ENCODE measurements around the gene XPO6. TPM values are rescaled to one million over a fixed set of nuclear protein-coding genes. Genes with fewer than 3 reads are reported as not detected.

XPO6 gene
- total RNA-seq, 1 experiment from 2014 or later = 162 TPM

Other genes starting within 250 kb of the XPO6 start
- gene GSG1L, start 148.3 kb downstream of the XPO6 start, total RNA-seq (2021; ENCODE audit: unreplicated experiment) = not detected
- 19.2 TPM for gene SBK1, start 80.6 kb upstream of the XPO6 start, total RNA-seq (2021; ENCODE audit: unreplicated experiment)
- 2.1 TPM for gene NPIPB6, start 151.5 kb upstream of the XPO6 start, total RNA-seq (2021; ENCODE audit: unreplicated experiment)
- gene EIF3CL, start 191.9 kb upstream of the XPO6 start, total RNA-seq (2021; ENCODE audit: unreplicated experiment) = 104 TPM

All from HCT116 (cell line).